Measurements from ENCODE around the gene TOPORS. TPM values are rescaled to one million over a fixed set of nuclear protein-coding genes. Genes with fewer than 3 reads are reported as not detected.

Gene TOPORS
- polyA plus RNA-seq, 3 donors: 5.9 to 12.9 (median 9.2) TPM

GRCh38 chr9:32584784-32585183 lies 32.4 kb upstream of the TOPORS start:
- H3K27me3 Mint-ChIP-seq (ENCODE audit: low read depth in 3 of 3): peaks cover 16 to 33% (median 17%) of the 10 kb centered on the region in 3 donors
- no peaks in the 10 kb centered on the region for H3K79me2 ChIP-seq (ENCODE audit: insufficient read depth, low read length)
- no peak for TF ChIP-seq CTCF (IDR thresholded peaks at IDR 0.05)
- H3K4me3 ChIP-seq (replicated peaks in 1 of 3; ENCODE audit: low read depth in 2 of 3, low read length in 3 of 3): no peak overlapping the region
- no peak overlapping the region for H3K9ac ChIP-seq (ENCODE audit: insufficient read depth, low read length, poor library complexity, severe bottlenecking)
- H3K4me1 Mint-ChIP-seq: no peaks in the 10 kb centered on the region
- WGBS (ENCODE audit: insufficient coverage): no CpG with 5 or more reads among the region's 2 CpGs
- H3K27ac ChIP-seq (ENCODE audit: low read depth in 1 of 2, low read length in 2 of 2): no peak overlapping the region
- H4K20me1 ChIP-seq (ENCODE audit: insufficient read depth, low read length): no peaks in the 10 kb centered on the region
- no peak overlapping the region for H3K4me2 ChIP-seq (replicated peaks; ENCODE audit: extremely low read depth, low read length, poor library complexity, severe bottlenecking)
- H3K9me3 ChIP-seq (replicated peaks in 1 of 2; ENCODE audit: control insufficient read depth in 1 of 2, insufficient read depth in 1 of 2, low read length in 2 of 2): no peaks in the 10 kb centered on the region
- no peaks in the 10 kb centered on the region for H3K36me3 Mint-ChIP-seq
- H3K27me3 ChIP-seq (ENCODE audit: control insufficient read depth in 2 of 2, insufficient read depth in 2 of 2, low read length in 2 of 2): peaks cover 6 to 15% of the 10 kb centered on the region in 2 donors
- no peak overlapping the region for H3K27ac Mint-ChIP-seq
- no peaks in the 10 kb centered on the region for H3K36me3 ChIP-seq (replicated peaks in 1 of 2; ENCODE audit: control insufficient read depth in 1 of 2, insufficient read depth in 2 of 2, low read length in 2 of 2)
- intact Hi-C loops (cut with micrococcal nuclease): loop anchor here in 1 of 2 donors (5.0 kb wide), 1 partner anchor 388 kb away; no protein-coding TSS in a partner anchor
- H3K4me1 ChIP-seq (ENCODE audit: control insufficient read depth in 1 of 2, insufficient read depth in 2 of 2, low read length in 2 of 2): no peaks in the 10 kb centered on the region
- H3K9me3 Mint-ChIP-seq: no peaks in the 10 kb centered on the region
- H3K4me3 Mint-ChIP-seq: no peak overlapping the region
- no peak for DNase-seq
- no peak overlapping the region for H2AFZ ChIP-seq (ENCODE audit: insufficient read depth, low read depth, low read length, poor library complexity, severe bottlenecking)

- H3K4me1 Mint-ChIP-seq: no peaks in the 10 kb centered on the region
- no peaks in the 10 kb centered on the region for H3K79me2 ChIP-seq (ENCODE audit: insufficient read depth, low read length)
- TF ChIP-seq CTCF (IDR thresholded peaks at IDR 0.05): peak; percentile 14
- peaks cover 23 to 40% (median 24%) of the 10 kb centered on the region in 3 donors for H3K27me3 Mint-ChIP-seq (ENCODE audit: low read depth in 3 of 3)
- peaks cover 12 to 14% of the 10 kb centered on the region in 2 donors for H3K27me3 ChIP-seq (ENCODE audit: control insufficient read depth in 2 of 2, insufficient read depth in 2 of 2, low read length in 2 of 2)
- no peaks in the 10 kb centered on the region for H3K36me3 ChIP-seq (replicated peaks in 1 of 2; ENCODE audit: control insufficient read depth in 1 of 2, insufficient read depth in 2 of 2, low read length in 2 of 2)
- no peak overlapping the region for H3K4me3 Mint-ChIP-seq
- no peak overlapping the region for H3K4me2 ChIP-seq (replicated peaks; ENCODE audit: extremely low read depth, low read length, poor library complexity, severe bottlenecking)
- no peak overlapping the region for H3K9ac ChIP-seq (ENCODE audit: insufficient read depth, low read length, poor library complexity, severe bottlenecking)
- DNase-seq: peak in 2 of 3 donors; percentile 9 to 14
- H4K20me1 ChIP-seq (ENCODE audit: insufficient read depth, low read length): no peaks in the 10 kb centered on the region
- H3K4me1 ChIP-seq (ENCODE audit: control insufficient read depth in 1 of 2, insufficient read depth in 2 of 2, low read length in 2 of 2): no peaks in the 10 kb centered on the region
- intact Hi-C loops (cut with micrococcal nuclease): loop anchor here in 1 of 2 donors (5.0 kb wide), 1 partner anchor 391 kb away; no protein-coding TSS in a partner anchor
- H2AFZ ChIP-seq (ENCODE audit: insufficient read depth, low read depth, low read length, poor library complexity, severe bottlenecking): no peak overlapping the region
- no peaks in the 10 kb centered on the region for H3K9me3 ChIP-seq (replicated peaks in 1 of 2; ENCODE audit: control insufficient read depth in 1 of 2, insufficient read depth in 1 of 2, low read length in 2 of 2)
- H3K36me3 Mint-ChIP-seq: no peaks in the 10 kb centered on the region
- H3K4me3 ChIP-seq (replicated peaks in 1 of 3; ENCODE audit: low read depth in 2 of 3, low read length in 3 of 3): no peak overlapping the region
- H3K9me3 Mint-ChIP-seq: no peaks in the 10 kb centered on the region
- no peak overlapping the region for H3K27ac ChIP-seq (ENCODE audit: low read depth in 1 of 2, low read length in 2 of 2)
- no CpG with 5 or more reads among the region's 3 CpGs for WGBS (ENCODE audit: insufficient coverage)
- H3K27ac Mint-ChIP-seq: no peak overlapping the region
Observed at GRCh38 chr9:32581512-32582143, 29.2 kb upstream of the TOPORS start.
